ENCODE measurements around the gene RABL6.
"Not testable (repeated sequence)": the region's sequence is repeated elsewhere in the genome, so short reads cannot be mapped to it uniquely, and the experiment has no call there.

DNA sequence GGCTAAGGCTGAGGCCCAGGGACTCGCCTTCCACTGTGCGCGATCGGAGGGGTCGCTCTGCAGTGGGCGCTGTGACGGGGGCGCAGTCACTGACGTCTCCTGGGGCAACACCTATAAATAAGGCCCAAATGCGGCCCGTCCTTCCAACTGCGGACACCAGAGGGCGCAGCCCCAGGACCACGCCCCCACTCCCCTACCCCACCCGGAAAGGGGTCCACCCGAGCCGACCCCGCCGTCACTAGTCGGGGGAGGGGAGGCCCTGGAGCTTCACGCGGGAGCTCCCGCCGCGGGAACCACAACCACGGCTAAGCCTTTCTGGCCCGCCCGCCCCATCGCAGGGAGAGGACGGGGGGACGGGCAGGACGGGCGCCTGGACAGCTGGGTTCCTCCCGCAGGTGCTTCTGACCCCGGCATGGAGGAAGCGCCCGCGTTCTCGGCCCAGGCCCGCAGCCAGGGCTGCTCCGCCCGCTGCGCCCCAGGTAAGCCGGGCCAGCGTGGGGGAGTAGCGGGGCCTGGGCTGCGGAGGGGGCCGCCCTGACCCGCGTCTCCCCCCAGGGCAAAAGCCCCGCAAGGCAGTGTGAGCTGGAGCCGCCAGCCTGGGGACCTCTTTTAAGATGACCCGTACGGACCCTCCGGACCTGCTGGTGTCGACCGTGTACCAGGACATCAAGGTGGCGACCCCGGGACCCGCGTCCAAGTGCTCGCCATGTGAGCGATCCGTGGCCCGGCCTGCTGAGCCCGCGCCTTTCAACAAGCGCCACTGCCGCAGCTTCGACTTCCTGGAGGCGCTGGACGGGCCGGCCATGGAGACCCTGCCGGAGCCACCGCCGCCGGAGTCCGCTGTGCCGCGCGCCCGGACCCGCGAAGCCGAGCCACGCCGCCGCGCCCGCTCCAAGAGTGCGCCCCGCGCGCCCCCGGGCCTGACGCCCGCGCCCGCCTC is 36.3 kb downstream of the RABL6 start:
- TF ChIP-seq CTCF (IDR thresholded peaks at IDR 0.05) = peak; percentile 68 to 76 (median 69)
- not testable (repeated sequence) for TF ChIP-seq POLR2A (IDR thresholded peaks at IDR 0.05)
